GM19397 (cell line): ENCODE measurements around the gene DUSP22.

Experiments used
- ATAC-seq: cut with Tn5 transposase; IDR thresholded peaks from one replicate; pipeline ENCODE4 v1.9.1; 2021; ENCODE audit warnings: mild to moderate bottlenecking, moderate library complexity; ENCODE audit not compliant: unreplicated experiment

The DUSP22 gene

DNA sequence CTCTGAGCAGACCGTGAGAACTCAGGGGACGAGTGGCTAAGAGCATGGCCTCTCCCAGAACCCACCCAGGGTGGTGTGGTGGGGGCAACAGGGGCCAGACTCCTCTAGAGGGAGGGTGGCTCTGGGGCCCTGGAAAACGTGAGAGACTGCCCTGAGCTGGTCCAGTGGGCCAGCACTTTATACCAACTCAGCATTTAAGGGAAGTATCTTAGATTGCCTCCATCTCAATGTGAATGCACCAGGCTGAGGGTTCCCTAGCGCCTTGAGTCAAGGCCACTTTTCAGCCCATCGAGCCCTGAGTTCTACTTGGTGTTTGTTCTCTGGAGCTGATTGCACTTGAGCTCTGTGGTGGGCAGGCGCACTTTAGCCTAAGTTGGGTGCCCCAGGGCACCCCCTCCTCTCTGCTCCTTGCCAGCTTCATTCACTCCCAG, 57.2 kb downstream of the DUSP22 start:
- ATAC-seq: no peak

DNA sequence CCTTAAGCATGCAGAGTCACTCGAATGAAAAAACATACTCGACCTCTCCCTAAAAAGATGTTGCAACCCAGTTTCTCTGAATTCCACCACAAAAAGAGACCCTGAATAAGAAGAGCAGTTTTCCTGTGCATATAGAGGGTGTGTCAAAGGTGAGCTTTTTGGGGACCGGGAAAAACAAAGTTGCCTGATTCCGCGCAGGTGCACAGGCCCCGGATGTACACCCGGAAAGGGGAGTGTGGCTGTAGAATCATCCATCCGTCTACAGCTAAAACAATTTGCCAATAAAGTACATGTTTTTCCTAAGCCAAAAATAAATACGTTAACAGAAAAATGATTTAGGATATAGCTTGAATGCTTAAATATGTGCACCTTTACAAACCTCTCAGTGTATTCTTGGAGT, 58.1 kb downstream of the DUSP22 start:
- no peak for ATAC-seq

DNA sequence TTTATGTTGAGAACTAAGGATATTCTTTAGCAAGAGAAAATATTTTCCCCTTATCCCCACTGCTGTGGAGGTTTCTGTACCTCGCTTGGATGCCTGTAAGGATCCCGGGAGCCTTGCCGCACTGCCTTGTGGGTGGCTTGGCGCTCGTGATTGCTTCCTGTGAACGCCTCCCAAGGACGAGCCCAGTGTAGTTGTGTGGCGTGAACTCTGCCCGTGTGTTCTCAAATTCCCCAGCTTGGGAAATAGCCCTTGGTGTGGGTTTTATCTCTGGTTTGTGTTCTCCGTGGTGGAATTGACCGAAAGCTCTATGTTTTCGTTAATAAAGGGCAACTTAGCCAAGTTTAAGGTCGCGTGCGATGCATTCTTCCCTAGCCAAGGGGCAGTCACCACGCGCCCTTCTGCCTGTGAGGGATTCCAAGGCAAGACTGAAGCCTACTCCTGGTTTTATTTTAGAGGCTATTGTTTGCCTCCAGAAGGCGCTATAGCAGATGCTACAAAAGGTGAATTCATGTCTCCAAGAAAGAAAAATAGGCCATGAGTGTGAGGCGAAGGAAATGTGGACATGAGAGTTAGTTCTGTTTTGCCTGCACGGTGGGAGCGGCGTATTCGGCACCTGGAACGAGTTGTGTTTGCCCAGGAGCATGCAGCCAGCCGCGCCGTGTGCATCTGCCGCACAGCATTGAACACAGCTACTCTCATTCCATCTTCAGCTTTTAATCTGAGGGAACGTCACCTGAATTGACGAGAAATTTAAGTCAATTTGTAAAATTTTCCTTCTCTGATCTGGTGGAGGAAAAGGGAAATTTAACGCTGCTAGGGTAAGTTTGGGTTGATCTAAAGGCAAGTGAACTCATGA, 59.0 kb downstream of the DUSP22 start:
- no peak for ATAC-seq

DNA sequence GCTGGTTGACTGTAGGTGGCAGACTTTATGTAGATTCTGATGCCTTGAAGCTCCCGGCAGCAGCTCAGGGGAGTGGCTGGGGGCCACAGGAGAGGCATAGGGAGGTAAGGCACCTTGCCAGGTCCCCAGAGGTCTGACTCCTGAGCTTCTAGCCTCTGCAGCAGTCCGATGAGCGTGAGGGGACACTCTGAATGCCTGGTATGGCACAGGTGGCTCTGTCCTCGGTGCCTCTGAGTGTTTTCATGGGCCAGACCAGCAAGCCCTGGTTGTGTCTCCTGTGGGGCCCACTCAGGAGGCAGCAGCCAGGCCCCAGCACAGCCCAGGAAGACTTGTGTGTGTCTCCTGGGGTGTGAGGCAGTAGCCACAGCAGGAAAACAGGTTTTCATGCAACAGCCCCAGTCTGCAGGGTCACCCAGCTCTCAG, 59.6 kb downstream of the DUSP22 start:
- no peak for ATAC-seq

DNA sequence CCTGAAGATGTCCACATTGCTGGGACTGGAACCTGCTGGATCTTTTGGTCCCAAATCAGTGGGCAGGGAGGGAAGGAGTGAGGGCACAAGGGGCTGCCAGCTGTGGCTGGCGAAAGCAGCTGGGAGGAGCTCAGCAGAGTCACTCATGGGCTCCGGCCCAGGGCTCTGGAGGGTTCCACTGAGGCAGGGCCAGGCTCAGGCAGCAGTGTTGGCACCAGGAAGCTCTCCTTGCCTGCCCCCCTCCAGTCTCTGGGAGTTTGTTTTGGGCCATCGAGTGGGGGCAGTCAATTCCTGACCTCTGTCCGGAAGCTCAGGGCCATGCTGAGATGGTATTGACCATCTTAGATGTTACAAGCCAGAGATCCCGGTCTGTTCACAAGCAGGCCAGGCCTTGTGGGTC, 60.2 kb downstream of the DUSP22 start:
- ATAC-seq: no peak

DNA sequence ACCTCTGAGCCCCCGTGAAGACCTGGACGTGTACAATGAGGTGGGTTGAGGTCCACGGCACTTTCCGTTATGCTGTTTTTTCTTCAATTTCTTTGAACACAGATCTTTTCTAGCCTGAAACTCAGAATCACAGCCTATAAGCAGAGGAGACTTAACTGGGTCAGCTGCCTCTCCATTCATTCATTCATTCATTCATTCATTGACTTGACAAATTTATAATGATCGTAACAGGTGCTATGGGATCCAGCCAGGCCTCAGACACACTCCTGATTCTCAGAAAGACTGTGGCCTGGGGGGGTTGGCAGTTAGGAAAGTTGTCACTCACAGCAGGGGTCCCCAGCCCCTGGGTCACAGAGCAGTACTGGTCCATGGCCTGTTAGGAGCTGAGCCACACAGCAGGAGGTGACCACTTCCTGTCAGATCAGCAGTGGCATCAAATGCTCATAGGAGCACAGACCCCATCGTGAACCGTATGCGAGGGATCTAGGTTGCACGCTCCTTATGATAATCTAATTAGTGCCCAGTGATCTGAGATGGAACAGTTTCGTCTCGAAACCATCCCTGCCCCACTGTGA, 60.7 kb downstream of the DUSP22 start:
- ATAC-seq: no peak

DNA sequence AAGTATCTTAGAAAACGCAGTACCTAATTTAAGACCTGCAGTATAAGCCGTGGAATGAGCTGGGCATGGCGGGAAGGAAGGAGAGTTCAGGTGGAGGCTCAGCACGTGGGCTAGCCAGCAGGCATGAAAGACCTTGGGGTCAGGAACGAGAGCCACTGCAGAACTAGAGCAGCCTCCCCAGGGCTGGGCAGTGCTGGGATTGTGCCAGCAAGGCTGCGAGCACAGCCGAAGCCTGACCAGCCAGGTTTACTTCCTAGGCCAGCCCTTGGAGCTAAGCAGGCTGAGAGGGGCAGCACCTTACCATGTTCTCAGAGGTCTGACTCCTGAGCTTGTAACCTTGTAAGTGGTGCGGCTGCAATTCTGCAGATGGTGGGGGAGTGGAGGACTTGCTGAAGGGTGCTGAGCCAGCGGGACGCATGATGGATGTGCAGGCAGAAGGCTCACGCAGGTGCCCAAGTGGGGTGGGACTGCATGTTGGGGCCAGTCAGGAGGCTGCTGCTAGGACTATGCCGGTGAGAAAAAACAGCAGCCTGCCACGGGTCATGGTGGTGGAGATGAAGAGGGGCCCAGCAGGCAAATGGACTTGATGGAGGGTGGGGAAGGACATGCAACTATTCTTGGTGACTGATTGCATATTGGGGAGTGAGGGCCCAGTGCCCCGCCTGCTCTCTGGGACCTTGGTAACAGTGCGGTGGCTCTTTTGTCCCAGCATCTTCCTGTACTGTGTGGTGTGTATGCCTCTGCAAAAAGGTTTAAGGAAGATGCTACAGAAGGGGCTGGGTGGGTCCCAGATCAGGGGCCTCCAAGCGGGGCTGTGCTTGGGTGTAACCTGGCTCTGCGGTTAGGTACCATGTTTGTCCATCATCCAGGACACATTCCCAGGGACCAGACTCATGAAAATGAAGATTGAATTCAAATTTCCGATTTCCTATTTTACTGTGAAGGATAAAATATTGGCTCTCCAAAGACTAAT, 61.6 kb downstream of the DUSP22 start:
- ATAC-seq: no peak

DNA sequence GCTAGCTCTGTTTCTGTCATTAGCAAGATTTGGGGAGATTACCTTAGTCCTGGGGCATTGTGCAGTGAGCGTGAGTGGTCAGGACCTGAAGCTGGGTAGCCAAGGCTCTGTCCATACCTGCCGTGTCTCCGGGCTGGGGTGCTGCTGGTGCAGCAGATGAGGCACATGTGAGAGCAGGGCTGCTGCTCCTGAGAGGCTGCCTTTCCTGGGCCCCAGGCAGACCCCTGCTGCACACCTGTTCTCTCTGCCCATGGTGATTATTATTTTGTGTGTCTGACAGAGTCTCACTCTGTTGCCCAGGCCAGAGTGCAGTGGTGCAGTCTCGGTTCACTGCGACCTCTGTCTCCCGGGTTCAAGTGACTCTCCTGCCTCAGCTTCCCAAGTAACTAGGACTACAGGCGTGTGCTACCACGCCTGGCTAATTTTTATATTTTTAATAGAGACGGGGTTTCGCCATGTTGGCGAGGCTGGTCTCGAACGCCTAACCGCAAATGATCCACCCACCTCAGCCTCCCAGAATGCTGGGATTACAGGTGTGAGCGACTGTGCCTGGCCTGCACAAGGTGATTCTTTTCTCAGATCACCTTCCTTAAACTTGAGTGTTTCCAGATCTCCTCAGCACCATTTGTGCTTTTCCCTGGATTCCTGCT, 62.5 kb downstream of the DUSP22 start:
- ATAC-seq: no peak

DNA sequence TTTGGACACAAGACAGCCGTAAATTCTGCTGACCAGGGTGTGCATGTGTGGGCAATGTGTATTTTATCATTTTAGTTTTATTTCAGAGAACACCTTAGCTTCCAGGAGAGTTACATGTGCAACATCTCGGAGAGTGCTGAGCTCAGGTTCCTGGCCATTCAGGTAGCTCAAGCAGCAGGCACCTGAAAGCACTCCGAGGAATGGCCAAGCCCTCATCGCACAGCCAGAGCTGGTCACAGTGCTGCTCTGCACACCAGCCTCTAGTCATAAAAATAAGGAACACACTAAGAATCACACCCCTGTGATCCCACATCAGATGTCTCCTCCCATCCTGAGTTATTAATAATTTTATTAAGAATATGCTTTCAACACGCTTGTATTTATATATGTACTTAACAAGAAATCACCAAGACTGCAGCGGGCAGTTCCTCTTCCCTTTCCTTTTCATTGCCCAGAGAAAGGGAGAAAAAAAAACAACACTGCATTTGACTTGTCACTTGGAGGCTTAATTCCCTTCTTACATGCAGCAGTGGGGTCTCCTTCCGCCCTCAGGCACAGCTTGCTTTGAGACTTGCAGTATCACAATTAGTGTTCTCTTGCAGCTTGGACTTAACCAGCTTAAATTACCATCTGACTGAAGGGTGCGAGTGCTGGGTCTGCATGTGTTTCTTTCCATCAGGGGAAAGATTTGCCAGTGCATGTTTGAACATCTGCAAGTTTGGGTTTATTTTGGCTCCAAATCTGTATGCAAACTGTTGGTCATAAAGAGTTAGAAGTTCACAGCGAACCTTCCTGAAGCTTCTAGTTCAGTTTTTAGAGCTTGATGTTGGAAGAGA, 63.3 kb downstream of the DUSP22 start:
- ATAC-seq: no peak

DNA sequence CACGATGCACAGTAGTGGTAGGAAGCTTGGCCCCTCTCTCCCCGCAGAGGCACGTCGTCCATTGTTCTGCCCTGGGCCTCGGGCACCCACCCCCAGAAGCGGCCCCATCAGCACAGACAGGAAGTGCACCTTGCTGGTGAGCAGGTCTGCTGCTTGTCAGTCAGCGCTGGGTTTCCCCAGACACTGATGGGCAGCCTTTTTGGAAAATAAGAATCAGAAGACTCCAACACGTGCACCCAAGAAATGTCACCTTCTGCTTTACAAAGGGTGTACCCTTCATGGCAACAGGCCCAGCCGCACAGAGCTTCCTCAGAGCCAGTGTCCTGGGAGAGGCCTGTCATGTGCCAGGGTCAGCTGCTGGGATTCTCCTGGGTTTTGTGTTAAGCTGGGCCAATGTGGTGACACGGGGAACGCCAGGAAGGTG, 64.6 kb downstream of the DUSP22 start:
- peak; percentile 38 for ATAC-seq

DNA sequence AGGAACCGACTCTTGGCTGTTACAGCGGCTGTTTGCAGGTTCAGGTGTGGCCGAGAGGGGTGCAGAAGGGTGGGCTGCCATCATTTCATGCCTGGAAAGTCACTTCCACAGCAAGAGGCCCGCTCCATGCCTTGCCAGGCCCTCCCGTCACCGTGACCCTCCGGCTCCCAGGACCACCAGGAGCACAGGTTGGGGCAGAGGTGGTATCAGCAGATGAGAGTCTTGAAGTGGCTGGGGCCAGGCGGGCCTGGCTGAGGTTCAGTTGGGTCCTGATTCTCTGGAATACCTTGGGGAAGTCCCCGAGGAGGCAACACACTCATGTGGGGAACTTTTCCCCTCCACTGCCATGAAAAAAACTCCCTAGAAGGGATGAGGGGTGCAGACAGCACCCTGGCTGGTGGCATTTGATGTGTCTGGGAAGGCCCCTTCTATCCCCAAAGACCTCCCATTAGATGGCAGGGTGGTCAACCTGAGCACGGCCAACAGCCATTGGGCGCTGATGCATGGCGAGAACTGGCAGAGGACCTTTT, 65.0 kb downstream of the DUSP22 start:
- no peak for ATAC-seq

DNA sequence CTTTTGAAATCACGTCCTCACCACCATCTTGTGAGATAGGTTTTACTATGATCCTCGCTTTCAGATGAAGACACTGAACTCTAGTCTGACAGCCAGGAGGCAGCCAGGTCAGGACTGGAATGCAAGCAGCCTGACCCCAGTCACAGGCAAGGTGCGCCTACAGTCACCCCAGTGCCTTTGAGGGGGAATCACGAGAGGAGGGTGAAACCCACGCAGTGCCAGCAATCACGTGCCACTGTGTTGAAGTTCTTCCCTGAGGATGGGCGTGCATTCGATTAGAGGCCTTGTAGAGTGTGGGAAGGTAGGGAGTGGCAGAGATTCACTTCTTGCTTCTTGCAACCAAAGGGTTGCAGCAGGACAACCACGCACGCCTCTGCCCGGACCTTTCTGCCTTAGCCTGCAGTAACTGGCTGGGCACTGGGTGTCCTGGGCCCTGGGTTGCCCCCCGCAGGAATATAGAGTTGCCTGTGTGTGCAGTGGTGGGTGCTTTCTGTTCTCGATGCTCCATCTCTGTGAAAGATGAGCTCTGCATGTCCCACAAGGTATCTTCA, 65.6 kb downstream of the DUSP22 start:
- no peak for ATAC-seq

DNA sequence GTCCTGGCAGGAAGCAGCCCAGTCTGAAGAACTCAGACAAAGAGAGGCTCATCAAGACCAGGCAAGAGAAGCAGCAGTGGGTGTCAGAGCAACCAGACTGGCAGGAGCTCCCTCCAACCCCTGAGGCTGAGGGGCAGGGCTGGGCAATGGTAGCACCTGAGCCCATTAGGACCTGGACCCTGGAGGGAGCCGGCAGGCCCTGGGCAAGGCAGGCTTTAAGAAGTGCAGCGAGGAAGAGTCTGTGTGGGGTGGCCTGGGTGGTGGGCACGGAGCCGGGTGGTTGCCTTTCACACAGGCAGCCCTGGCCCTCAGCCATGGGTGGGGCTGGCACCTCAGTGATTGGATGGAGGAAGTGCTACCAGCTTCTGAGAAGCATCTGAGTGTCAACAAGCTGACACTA, 66.1 kb downstream of the DUSP22 start:
- no peak for ATAC-seq

DNA sequence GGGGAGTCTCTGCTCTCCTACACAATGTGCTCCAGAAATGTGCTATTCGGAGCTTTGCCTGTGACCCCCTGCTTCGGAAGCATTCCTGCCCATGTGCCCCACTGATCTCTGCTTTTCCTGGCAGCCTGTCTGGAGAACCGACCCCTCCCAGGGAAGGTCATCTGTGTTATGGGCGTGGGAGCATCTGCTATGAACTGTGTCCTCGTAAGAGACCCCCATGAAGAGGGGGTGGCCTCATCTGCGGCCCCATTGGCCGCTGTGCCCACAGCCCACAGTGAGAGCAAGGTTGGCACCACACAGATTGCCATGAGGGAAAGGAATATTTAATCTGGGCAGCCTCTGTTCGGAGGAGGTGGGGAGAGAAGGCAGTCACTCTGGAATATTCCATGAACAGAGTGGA, 66.6 kb downstream of the DUSP22 start:
- no peak for ATAC-seq

DNA sequence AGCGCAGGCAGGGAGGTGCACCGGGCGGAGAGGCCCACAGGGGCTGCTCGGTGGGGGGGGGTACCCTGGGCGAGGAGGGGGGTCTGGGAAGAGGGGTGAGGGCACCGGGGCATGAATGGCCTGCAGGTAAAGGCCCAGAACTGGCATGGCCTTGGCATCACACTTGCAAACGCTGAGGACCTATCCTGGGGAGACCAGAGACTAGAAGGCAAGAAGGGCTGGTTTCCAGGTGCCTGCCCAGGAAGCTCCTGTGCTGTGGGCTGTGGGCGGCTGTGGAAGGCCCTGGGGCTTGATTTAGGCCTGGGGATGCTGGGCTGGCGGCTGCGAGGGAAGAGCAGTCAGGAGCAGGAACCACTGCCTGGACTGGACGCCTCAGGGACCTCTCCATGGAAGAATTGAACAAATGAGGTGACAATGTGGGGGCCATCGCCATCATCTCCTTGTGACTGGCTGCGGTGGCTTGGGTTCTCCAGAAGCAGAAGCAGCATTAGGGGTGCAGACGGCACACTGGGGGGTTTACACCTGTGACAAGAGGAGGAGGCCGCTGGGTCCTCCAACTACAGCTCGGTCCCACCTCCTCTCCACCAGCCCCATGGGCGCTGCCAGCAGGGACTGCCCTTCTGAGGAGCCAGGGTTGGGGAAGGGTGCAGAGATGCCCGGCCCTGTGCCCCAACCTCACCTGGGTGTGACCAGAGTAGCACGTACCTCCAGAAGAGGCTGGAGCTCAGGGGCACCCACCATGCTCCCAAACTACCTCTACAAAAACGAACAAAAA, 67.2 kb downstream of the DUSP22 start:
- no peak for ATAC-seq

DNA sequence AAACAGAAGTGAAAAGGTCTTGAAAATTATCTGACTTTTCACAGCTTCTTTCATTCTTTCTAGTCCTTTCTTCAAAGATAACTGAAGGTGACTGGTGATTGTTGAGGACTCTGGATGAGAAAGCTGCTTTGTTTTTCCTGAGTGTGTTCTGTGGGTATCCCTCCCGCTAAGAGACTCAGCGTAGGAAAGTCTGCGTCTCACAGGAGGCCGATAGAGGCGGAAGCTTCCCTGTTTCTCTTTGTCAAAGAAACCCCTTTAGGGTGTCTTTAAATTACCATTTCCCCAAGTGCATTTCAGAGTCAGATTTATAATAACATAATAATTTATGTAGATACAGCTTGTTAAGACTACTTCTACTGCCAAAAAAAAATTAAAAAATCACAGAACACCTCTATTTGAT, 68.1 kb downstream of the DUSP22 start:
- ATAC-seq: no peak

DNA sequence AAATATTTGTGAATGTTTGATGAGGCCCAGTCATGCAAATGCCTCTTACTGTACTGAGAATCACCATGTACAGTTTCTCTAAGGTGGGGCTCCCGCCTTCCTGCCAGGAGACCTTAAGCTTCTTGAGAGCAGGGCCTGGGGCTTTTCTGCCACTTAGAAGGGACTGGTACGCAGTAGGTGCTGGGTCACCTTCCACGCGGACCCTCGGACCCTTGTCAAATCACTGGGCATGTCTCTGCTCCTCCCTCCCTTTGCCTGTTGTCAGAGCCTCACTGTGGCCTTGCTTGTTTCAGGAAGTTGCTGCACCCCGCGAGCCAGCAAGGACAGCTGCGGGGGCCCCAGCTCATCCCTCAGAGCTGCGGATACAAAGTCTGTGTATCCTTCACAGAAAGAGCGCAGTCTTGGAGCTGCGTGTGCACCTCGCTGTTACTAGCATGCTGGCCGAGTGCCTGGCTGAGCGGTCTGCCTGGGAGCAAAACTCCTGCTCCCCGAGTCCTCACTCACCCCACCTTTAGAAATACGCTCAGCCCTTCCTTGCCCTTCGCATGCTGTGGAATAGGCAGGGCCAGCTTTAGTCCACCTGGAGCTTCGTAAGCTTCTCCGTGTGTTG, 68.6 kb downstream of the DUSP22 start:
- ATAC-seq: no peak

DNA sequence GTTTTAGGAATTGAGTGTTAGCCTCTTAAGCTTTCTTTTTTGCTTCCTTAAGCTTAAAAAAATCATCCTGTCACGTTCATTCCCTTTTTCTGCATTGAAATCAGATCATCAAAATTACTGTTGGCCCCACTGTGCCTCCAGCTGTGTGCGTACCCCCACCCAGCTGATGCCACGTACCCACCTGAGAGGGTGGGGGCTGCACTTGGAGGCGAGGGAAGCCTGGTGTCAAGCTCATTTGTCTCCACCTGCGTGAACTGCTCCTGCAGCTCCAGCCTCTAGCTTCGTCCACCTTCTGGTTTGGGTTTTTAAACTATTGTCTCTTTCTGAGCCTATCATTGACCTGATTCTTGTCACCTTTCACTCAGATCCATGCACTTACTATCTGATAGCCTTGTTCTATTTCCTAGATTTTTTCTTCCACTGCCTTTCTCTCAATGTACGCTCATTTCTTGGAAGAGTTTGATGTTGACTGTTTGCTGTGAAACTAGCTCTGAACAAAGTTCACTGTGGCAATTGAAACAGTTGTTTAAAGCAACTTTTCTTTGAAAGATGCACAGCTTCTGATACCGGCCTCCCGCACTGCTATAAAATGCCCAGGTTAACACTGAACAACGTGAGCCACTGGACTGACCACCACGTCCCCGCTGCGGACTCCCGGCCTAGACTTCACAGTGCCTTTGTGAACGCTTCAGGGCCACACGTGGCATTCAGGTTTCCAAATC, 69.3 kb downstream of the DUSP22 start:
- no peak for ATAC-seq
